ENCODE measurements around the gene AREL1.

The AREL1 gene

DNA sequence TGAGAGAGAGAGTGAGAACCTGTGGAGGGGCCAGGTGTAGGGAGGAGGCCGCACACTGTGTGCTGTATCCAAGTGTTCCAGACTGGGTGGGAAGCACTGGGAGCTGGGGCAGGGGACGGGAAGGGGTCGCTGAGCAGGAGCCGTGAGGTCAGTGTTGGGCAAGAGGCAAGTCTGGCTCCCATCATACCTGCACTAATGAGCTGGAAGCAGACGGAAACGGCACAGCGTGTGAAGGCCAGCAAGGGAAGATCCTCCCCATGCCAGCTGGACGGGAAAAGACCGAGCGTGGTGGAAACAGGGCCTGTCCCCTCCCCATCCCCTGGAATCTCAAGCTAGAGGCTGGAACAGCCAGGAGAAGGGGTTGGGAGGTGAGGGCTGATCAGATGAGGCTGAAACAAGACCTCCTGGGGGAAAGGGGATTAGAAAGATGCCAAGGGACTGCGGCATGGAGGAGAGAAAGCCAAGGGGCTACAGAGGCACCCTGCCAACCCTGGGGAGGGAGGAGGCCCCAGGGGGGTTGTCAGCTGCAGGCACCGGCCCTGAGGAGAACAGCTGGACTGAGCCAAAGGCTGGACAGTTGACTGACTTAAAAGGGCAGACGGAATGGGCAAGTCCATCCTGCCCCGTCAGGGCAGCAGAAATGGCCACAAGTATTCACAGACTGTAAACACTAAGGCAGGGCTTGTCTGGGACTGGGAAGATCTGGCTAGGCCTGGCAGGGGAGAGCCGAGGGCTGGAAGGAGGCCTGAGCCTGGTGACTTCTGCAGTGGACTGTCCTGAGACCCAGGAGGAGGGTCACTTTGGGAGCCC lies 81.8 kb downstream of the AREL1 start:
- DNase-seq = no peak

DNA sequence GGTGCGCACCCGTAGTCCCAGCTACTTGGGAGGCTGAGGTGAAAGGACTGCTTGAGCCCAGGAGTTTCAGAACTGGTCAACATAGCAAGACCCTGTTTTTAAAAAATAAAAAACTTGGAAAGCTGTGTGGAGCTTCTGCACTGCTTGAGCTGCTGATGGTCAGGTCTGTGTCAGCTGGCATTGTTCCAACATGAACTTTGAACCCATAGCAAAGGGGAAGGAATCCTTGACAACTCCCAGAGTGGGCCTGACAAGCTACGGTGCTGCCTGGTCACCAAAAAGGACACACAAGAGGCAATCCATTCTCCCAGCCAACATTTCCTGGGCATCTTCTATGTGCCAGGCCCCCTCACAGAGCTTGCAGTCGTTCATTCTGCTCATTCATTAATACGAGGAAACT lies 84.5 kb downstream of the AREL1 start:
- DNase-seq = no peak

DNA sequence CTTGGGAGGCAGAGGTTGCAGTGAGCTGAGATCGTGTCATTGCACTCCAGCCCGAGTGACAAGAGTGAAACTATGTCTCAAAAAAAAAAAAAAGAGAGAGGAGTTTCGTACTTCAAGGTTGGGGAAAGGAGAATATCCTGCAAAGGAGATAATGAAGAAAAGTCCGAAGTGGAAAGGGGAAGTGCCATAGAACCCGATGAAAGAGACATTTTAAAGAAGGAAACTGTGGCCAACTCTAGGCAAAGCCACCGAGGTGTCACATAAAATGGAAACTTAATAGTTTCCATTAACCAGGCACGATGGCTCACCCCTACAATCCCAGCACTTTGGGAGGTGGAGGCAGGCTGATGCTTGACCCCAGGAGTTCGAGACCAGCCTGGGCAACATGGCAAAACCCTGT lies 85.8 kb downstream of the AREL1 start:
- DNase-seq = no peak

DNA sequence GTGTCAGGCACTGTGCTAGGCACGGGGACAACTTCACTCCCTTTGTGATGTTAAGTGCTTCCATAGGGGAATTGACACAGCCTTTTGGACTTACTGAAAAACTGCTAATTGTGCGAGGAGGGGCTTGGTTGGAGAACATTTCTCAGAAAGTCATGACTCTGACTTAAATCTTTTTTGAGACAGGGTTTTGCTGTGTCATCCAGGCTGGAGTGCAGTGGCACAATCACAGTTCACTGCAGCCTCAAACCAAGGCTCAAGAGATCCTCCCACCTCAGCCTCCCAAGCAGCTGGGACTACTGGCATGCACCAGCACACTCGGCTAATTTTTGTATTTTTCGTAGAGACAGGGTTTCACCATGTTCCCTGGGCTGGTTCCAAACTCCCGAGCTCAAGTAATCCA lies 90.6 kb downstream of the AREL1 start:
- DNase-seq = no peak

DNA sequence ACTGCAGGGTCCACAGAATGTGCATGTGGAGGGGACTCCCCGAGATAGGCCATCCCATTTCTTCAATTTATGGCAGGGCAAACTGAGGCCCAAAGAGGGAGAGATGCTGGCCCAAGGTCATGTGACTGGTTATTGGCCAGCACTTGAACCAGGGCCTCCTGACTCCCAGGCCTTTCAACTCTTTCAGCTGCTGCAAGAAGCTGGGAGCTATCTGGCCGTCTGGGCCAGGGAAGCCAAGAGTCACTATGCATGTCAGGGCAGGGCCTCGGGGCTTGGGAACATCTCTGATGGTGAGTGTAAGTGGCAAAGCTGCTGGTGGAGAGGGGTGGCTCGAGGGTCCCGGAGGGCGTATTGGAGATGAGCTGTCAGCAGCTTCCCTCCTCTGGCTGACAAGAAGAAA lies 91.3 kb downstream of the AREL1 start:
- DNase-seq = no peak

DNA sequence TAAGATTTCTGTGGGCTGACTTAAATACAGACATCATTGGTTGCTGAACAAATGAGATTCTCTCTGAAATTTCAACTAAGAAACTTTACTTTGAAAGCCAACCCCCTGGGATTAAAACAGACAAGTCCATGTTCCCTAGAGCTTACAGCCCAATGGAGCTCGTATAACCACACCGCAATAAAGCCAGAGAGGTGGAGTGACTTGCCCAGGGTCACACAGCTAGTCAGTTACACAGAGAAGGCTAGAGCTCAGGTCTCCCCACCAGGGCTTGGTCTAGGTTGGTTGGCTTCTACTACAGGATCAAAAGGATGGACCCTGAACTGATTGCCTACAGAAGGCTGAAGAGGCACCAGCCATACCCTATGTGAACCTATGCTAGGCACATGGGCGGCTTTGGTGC lies 92.0 kb downstream of the AREL1 start:
- no peak for DNase-seq

DNA sequence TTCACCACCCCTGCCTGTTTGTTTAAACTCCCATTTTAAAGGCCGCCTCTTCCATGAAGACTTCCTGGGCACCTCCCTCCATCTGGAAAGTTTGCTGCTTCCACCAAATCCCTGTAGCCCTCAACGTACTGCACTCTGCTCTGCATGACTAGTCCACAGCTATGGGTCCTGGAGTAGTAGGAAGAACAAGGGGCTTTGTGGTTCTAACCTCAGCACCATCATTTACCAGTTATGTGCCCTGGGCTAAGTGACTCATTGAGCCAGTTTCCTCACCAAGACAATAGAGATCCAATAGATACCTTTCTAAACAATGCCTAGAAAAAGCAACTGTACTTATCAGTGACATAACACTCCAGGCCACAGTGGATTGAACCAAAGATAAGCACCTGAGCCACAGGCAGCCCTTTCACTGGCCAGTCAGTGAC lies 92.4 kb downstream of the AREL1 start:
- DNase-seq = peak in 1 of 2 donors; percentile 38

DNA sequence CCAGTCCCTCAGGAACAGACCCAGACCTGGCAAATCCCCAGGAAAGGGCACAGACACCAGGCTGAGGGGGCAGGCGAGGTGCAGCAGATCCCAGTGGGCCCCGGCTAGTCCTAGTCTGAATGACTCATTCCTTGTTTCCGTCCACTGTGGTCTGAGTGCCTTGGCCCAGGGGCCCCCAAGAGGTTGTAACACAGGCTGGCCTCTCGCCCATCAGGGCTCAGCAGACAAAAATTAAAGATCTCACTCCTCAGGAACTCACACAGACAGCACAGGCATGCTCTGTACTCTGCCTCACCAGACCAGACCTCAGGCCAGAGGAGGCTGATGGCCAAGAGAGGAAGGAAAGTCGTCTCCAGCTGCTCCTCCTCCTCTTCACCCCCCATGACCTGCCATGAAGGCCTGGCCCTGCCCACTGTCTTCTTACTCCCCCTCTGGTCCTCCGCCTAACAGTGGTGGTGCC lies 93.2 kb downstream of the AREL1 start:
- no peak for DNase-seq

DNA sequence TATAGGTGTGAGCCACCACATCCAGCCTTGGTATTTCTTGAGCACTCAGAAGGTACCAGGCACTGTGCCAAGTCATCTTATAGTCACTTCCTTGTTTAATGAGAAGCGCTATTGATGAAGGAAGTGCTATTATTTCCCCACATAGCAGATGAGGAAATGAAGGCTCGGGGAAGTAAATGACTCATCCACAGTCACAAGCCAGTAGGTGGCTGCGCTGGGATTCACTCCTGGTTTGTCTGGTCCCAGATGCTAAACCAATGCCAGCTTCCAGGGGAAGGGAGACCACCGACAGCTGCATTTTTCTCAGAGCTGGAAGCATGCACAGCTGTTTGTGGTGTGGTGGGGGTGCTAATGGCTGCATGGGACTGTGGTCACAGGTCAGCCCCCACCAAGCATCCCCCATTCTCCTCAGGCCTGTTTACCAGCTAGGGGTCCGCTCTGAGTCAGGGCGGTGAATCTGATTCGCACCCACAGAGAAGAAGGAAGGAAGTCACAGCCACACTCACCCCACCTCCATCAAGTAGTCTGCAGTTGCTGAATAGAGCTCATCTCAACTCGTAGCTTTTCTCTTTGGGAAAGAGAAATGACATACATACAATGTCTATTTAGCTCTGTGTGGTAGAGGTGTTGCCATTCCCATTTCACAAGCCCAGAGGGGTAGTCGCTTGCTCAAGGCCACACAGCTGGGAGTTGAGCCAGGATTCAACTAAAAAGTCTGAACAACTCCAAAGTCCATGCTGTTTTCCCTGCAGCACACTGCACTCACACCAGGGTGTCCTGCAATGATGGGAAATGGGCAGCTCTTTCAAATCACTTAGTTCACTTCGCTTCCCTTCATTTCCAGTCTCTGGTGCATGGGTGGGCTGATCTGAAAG lies 94.6 kb downstream of the AREL1 start:
- peak; percentile 18 to 35 for DNase-seq

DNA sequence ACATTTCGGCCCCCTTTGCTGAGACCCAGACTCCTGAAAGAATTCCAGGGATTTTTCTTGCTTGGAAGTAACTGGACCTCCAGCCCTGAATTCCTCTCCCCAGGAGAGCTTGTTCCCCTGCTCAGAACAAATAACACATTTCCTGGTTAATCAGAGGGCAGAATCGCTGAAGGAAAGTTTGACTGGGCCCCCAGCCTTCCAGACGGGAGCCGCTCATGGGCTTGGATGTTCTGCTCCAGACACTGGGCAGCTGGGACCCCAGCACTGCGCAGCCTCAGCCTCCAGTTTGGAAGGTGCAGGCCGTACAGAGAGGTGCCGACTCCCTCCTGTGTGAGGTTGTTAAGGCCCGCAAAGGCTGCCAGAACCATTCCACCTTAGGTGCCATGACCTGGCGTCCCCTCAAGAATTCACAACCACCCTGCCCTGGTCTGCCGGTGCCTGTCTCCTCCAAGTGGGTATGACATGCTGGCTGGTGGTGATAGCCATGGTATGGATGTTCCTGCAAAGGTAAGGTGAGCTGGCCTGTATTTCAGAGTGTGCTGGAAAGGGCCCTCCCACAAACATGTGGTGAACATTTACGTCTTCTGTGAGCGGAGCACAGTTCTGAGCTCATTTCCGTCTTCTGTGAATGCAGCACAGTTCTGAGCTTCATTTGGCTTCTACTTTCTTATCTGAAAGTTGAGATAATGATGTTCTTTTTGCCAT lies 95.7 kb downstream of the AREL1 start:
- DNase-seq = no peak

DNA sequence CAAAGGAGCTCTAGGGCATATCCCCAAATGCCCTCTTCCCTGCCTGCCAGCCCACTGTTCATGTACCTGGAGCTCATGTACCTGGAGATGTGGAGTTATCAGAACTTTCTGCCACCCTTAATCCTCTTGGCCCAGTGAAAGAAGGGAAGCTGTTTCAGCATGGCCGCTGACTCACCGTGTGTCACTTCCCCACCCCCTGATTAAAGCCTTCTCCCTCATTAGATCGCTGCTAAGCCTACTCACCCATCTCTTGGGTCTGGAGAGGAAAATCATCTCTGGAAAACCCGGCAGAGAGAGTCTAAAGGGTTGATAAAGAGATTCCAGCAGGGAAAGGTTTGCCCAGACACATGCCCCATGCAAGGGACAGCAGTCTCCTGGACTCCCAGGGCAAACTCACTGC lies 96.4 kb downstream of the AREL1 start:
- DNase-seq = peak in 1 of 2 donors; percentile 12

DNA sequence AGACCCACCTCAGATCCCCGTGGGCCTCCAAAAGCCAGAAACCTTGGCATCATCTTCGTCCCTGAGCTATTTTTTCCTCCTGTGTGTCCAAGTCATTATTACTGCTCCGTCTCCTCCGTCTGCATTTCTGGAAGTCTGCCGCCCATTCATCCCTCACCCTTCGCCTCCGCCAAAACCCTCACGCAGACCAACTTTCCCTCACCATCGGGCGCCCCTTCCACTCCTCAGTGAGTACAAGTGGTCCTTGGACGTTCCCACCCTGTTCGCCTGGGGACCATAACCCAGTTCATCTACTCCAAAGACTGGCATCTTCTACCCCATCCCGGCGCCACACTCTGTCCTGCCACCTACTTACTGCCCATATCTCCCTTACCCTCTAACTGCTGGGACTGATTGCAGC lies 97.1 kb downstream of the AREL1 start:
- no peak for DNase-seq

DNA sequence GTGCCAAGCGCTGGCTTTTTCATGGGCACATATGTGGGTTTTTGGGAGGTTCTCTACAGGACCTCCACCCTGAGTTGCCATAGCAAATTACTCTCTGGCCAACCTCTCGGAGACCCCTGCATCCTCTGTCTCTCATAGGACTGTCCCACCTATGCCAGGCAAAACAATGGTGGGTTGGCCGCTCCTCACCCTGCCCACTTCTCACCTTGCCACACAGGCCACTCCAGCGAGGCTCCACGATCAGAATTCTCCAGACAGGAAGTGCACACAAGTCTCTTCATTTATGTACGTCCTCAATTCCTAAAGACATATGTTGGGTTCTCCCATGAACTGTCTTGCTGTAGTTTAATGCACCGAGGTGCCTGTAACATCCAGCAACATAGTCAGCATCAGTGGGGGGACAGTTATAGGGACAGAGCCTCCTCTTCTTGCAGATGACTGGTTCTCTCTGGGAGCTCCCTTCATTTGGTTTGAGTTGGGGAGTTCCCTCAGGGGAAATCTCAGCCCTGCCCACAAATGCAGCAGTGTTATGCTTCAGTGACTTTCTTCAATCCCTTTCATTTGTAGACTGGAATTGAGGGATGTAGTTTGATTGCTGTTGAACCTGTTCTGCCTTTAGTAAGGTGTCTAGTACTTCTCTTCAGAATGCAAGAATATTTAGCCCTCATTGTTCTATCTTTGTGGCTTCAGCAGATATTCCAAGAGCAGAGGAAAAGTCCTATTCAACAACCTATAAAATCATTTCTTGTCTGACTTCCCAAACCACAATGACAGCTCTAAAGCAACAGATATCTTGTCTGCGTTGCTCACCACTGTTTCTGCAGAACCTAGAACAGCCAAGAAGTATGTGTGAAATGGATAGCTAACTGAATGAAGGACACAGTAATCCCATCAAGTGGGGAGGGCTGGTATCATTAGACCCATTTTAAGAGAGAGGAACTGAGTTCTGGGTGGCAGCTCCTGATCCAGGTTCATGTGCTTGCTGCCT lies 98.1 kb downstream of the AREL1 start:
- no peak for DNase-seq

DNA sequence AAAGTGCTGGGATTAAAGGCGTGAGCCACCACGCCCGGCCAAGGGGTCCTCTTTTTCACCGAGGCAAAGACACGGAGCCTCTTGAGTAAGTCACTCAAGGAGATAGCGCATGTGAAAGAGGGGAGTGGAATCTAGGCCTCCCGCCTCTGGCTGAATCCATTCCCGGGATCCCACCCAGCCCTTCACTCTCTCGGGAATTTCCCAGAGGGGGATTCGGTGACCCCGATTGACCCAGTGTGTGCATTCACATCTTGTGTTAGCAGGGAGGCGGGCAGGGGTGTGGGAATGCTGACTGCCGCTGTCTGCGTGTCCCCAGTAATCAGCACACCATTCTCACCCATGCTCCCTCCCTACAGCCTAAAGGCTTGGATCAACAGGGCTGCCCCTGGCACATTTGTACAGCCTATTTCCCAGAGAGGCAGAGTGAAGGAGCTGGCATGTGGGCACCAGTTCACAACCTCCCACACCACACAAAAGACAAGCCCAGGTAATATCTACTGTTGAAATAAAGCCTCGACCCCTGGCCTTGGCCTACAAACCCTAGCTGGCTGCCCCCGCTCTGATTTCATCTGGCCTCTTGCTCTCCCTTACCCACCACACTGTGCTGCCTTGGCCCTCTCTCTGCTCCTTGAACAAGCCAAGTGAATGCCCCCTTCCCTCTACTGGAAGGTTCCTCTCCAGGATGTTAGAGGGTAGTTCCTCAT lies 99.5 kb downstream of the AREL1 start:
- no peak for DNase-seq

DNA sequence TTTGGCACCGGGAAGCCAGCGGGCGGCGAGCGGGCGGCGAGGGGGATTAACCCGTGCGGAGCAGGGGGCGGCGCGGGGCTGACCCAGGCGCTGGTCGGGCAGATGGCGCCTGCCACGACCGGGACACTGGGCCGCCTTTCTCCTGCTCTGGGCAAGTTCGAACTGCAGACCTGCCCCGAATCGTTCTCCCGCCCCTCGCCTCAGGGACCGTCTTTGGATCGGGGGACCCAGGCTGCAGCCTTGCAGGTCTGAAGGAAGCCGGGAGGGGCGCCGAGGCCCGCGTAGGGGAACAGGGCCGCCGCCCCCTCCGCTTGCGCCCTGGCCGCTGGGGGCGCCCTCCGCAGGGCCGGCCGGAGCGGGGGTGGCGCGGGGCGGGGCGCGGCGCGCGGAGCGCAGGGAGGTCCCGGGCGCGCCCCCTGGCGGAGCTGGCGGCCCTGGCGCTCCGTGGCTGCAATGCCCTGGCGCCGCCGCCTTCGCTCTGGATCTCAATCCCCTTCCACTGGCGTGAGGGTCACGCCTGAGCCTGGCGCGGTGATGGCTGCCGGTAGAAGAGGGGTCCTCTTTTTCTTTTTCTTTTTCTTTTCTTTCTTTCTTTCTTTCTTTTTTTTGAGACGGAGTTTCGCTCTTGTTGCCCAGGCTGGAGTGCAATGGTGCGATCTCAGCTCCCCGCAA lies 100.4 kb downstream of the AREL1 start:
- peak; percentile 77 to 90 for DNase-seq

DNA sequence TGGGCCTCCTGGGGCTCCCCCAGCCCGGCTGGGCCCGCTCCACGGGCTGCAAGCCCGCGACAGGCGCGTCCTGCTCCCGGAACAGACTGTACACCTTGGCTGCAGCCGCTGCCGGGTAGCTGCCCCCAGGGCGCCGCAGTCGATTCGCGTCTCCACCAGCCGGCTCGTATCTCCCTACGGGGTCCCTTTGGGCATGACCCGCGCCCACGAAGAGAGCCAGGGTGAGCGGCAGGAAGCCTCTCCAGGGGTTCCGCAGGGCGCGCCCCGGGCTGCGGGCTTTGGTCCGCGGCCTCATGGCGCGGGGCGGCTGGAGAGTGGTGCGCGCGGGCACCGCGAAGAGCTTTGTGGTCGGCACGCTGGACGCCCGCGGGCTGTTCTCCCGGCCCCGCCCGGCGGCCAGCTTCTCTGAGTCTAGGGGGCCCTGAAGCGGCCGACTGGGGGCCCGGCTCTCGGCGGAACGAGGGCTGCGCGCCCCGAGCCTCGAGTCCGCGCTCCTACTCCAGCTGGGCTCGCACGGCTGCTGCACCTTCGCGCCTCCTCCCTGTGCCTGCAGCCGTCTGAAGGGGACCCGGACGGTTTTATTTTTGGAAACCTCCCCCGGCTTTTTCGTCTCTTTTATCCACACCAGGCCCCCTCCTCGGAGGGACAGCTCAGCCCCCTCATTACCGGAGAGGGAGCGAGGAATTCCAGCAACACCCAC lies 101.1 kb downstream of the AREL1 start, which contains the start of gene LTBP2:
Gene LTBP2 (minus strand): TSS at position 588 of the 700 bp plus-strand sequence. CDS start 293 bp downstream, at position 295.
- no peak for DNase-seq

Data from stimulated activated CD4-positive, alpha-beta T cell treated with anti-CD3 and anti-CD28 coated beads, Interleukin-2, amount 100 ng/mL, for 48 hours (primary cell).